ENCODE data around the gene HSPD1. TPM values are rescaled to one million over a fixed set of nuclear protein-coding genes. Genes with fewer than 3 reads are reported as not detected.

The HSPD1 gene
- total and polyA plus RNA-seq, 10 of the 15 experiments (the other 5 are each of a cell fraction or from before 2014, with no cell fraction given) = 345 to 1,169 (median 695) TPM

DNA sequence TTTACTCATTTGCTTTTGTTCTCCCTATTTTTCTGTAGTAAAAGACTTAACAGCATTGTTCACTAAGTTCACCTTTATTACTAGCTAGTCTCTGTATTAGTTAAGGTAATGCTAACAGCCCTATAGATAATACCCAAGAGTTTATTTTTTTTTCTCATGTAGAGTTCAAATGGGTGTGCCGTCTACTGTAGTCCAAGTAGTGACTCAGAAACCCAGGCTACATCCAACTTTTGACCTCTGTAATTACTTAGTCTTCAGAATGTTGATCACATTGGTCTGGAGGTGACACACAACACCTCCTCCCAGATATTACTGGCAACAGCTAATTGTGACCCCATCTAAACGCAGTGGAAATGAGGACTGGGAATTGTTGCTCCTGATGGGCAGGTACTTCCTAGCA is 38.6 kb downstream of the HSPD1 start (continued):
- TF ChIP-seq CREB1 (IDR thresholded peaks at IDR 0.05; ENCODE audit: low read depth) = no peak
- no peak for TF ChIP-seq ZNF207 (IDR thresholded peaks at IDR 0.05; ENCODE audit: borderline replicate concordance)
- no peak for TF ChIP-seq ZNF217 (IDR thresholded peaks at IDR 0.05)

DNA sequence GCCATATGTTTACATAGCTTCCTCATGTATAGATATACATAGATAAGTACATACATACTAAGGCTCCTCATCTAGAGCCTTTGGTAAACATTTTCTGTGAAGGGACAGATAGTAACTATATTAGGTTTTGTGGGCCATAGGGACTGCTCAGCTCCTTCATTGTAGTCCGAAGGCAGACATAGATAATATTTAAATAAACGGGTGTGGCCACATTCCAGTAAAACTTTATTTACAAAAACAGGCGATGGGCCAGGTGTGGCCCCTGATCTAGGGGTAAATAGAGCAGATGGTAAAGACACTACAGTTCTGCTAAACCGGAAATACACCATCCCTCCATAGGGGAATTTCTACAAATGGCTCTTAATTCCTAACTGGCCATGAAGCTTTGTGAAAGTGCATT is 39.0 kb downstream of the HSPD1 start:
- no peak for DNase-seq (ENCODE audit: low read depth, low spot score)
- Histone ChIP-seq H3K4me1 (ENCODE audit: control insufficient read depth, insufficient read depth, low read length) (no peaks in the 10 kb centered on the region), H3K9me3 (replicated peaks; ENCODE audit: control insufficient read depth, insufficient read depth, low read length) (no peaks in the 10 kb centered on the region), H3K27me3 (replicated peaks in 1 of 2; ENCODE audit: control insufficient read depth in 2 of 2, insufficient read depth in 2 of 2, low read length in 1 of 2) (no peaks in the 10 kb centered on the region), H3K36me3 (ENCODE audit: control insufficient read depth in 2 of 2, insufficient read depth in 2 of 2, low read length in 1 of 2) (peaks cover 4 to 21% of the 10 kb centered on the region in 2 experiments; a peak in 3 of 4 replicates), H4K20me1 (ENCODE audit: control insufficient read depth, insufficient read depth) (0 out of 2 replicates have a peak, but pooled peaks cover 3% of the 10 kb centered on the region), H2AFZ (ENCODE audit: control insufficient read depth, low read depth, low read length) (no peak overlapping the region), H3K79me2 (ENCODE audit: control insufficient read depth, insufficient read depth, low read length) (peaks cover 30% of the 10 kb centered on the region), H3K4me3 (no peak overlapping the region), H3K9ac (ENCODE audit: control insufficient read depth, insufficient read depth, low read length) (no peak overlapping the region), H3K27ac (ENCODE audit: control insufficient read depth, insufficient read depth) (no peak overlapping the region), H3K4me2 (ENCODE audit: control insufficient read depth, insufficient read depth) (no peak overlapping the region)
- TF ChIP-seq ZNF24 (IDR thresholded peaks at IDR 0.05) (no peak), CBX3 (IDR thresholded peaks at IDR 0.05; ENCODE audit: borderline replicate concordance, low read depth) (no peak), SMAD1 (IDR thresholded peaks at IDR 0.05; ENCODE audit: low read depth, partially characterized antibody) (no peak)
- TF ChIP-seq, protein P1, sequence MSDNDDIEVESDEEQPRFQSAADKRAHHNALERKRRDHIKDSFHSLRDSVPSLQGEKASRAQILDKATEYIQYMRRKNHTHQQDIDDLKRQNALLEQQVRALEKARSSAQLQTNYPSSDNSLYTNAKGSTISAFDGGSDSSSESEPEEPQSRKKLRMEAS (IDR thresholded peaks at IDR 0.05; ENCODE audit: low read depth, low read length) = no peak
- in situ Hi-C loops (cut with MboI) = no loop called here
- ChIA-PET CTCF (no interaction called here), SMC1A (ENCODE audit: uncharacterized antibody, unreplicated experiment) (interaction anchor here (1.2 to 1.3 kb wide), 2 partner anchors 35 to 53 kb away, joined by 5 to 6 read pairs; no protein-coding TSS in a partner anchor), RAD21 (ENCODE audit: unreplicated experiment) (interaction anchor here (1.3 kb wide), 1 partner anchor 45 kb away, joined by 3 read pairs; no protein-coding TSS in a partner anchor), POLR2A (interaction anchor here (0.9 kb wide), 1 partner anchor 56 kb away, joined by 3 read pairs; the partner anchor contains the start of gene MOB4)
- intact Hi-C loops (cut with micrococcal nuclease; ENCODE audit: unreplicated experiment) = no loop called here
- no peak for ATAC-seq
- FAIRE-seq = no peak
- 95% methylated on average over 4 of the region's 4 CpGs for WGBS (ENCODE audit: insufficient coverage, insufficient replicate concordance, low lambda C conversion rate, missing lambda C conversion rate)
- no TSS peak for BruUV-seq (replicated peaks)
